Thyroid gland (tissue), 4 donors: Measurements from ENCODE around the gene MYH13. TPM values are rescaled to one million over a fixed set of nuclear protein-coding genes. Genes with fewer than 3 reads are reported as not detected.

Experiments used
- DNase-seq, 2 donors: peaks; one replicate each; pipeline ENCODE4 v3.0.0-alpha.2; 2019
- H3K27ac ChIP-seq, 3 donors: fragments of 200-600 bp; sonication (generic); 1 replicate in 2 of 3; 2 replicates in 1 of 3; pipeline ENCODE4 v1.5.1; 2016 to 2019; ENCODE audit warnings: mild to moderate bottlenecking in 1 of 3, moderate library complexity in 1 of 3
- H3K27me3 ChIP-seq: fragments of 200-600 bp; sonication (generic); one replicate; pipeline ENCODE4 v1.5.1; 2019
- H3K36me3 ChIP-seq, 2 donors: fragments of 200-600 bp; sonication (generic); one replicate each; pipeline ENCODE4 v1.5.1; 2016 to 2019
- H3K4me1 ChIP-seq, 2 donors: fragments of 200-600 bp; sonication (generic); one replicate each; pipeline ENCODE4 v1.5.1; 2017 to 2019
- H3K4me3 ChIP-seq, 3 donors: fragments of 200-600 bp; sonication (generic); replicated peaks in 1 of 3; 1 replicate in 2 of 3; 2 replicates in 1 of 3; pipeline ENCODE4 v1.5.1; 2016; ENCODE audit warnings: mild to moderate bottlenecking in 1 of 3
- H3K9me3 ChIP-seq: fragments of 200-600 bp; sonication (generic); one replicate; pipeline ENCODE4 v1.5.1; 2017
- POLR2A ChIP-seq, 2 donors: fragments of 450-650 bp; IDR thresholded peaks; one replicate each; pipeline ENCODE4 v1.6.1; 2017; ENCODE audit warnings: antibody characterized with exemption in 2 of 2, mild to moderate bottlenecking in 2 of 2, moderate library complexity in 1 of 2
- WGBS, 2 donors: methylation state at CpG; one replicate each; pipeline ENCODE4 v1.1.5; 2017; 5-methylcytosine and 5-hydroxymethylcytosine counted together
- intact Hi-C: fragments of 100-400 bp; cut with DNase I; formaldehyde crosslinking; loops from one replicate; pipeline ENCODE4 v1.15.1; 2023
- total RNA-seq, 4 donors: library from RNA; depleted of rRNA; stranded (reverse); fragments of >200 nt; gene quantifications; one replicate each; pipeline ENCODE4 v1.2.3, GENCODE V29; 2016
- TF ChIP-seq, protein P1 (sequence below), 6 experiments: fragments of 200-600 bp in 3 of 6; fragments of 450-650 bp in 3 of 6; sonication (generic) in 3 of 6; IDR thresholded peaks; one replicate each; pipeline ENCODE4 v1.5.1; 2016 to 2019; ENCODE audit warnings: antibody characterized with exemption in 6 of 6, mild to moderate bottlenecking in 2 of 6, inconsistent platforms in 1 of 6, moderate library complexity in 1 of 6

MYH13 gene
- total RNA-seq, 4 donors from 2014 or later, result not detected

DNA sequence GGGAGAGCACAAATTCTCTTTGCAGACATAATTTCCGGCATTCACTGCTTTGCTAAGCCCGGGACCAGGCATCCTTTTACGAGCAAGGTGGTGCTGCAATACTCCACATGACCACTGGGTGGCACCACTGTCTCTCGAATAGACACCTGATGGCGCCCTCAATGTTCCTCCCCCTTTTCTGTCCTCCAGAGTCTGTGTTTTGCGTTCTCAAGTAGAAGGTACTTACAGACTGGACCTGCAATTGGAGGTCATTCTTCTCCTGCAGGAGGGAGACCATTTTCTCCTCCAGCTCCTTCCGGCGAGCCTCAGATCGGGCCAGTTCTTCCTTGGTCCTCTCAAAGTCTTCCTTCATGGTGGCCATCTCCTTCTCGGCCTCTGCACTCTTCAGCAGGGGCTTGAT, 45.2 kb downstream of the MYH13 start:
- Histone ChIP-seq H3K27ac (no peak overlapping the region), H3K36me3 (no peaks in the 10 kb centered on the region), H3K4me3 (no peak overlapping the region), H3K9me3 (no peaks in the 10 kb centered on the region), H3K27me3 (no peaks in the 10 kb centered on the region), H3K4me1 (no peaks in the 10 kb centered on the region)
- DNase-seq, result peak; percentile 88 to 89
- 34 to 37% methylated on average over 10 of the region's 10 CpGs for WGBS, 2 donors
- no peak for TF ChIP-seq POLR2A (IDR thresholded peaks at IDR 0.05)
- TF ChIP-seq, protein P1, sequence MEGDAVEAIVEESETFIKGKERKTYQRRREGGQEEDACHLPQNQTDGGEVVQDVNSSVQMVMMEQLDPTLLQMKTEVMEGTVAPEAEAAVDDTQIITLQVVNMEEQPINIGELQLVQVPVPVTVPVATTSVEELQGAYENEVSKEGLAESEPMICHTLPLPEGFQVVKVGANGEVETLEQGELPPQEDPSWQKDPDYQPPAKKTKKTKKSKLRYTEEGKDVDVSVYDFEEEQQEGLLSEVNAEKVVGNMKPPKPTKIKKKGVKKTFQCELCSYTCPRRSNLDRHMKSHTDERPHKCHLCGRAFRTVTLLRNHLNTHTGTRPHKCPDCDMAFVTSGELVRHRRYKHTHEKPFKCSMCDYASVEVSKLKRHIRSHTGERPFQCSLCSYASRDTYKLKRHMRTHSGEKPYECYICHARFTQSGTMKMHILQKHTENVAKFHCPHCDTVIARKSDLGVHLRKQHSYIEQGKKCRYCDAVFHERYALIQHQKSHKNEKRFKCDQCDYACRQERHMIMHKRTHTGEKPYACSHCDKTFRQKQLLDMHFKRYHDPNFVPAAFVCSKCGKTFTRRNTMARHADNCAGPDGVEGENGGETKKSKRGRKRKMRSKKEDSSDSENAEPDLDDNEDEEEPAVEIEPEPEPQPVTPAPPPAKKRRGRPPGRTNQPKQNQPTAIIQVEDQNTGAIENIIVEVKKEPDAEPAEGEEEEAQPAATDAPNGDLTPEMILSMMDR (IDR thresholded peaks at IDR 0.05), result peak; percentile 80 to 92 (median 86)
- intact Hi-C loops, result loop anchor here (2.0 kb wide), 1 partner anchor 289 kb away; no protein-coding TSS in a partner anchor

DNA sequence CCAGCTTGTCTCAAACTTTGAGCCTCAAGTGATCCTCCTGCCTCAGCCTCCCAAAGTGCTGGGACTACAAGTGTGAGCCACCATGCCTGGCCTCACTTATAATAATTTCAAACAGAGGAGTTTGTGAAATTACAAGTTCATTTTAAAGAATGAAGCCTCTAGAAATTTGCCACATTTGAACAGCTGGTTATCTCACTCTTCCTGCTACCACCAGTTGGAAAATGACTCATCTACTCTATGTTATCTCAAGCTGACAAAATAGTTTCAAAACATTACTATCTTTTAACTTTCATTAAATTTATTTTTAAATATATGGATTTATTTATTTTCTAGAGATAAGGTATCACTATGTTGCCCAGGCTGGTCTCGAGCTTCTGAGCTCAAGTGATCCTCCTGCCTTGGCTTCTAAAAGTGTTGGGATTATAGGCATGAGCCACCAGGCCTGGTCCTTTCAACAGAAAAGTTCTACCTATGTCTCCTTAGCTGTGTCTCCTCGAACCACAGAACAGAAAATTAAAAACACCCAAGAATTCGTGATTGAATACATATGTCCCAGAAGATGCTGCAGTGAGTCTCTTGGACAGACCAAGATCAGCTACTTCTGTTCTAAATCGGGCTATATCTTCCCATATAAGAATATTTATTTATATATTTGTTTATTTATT, 47.6 kb downstream of the MYH13 start:
- 77 to 91% methylated on average over 4 of the region's 4 CpGs for WGBS, 2 donors
- Histone ChIP-seq H3K27me3 (no peaks in the 10 kb centered on the region), H3K4me1 (no peaks in the 10 kb centered on the region), H3K4me3 (no peak overlapping the region), H3K27ac (no peak overlapping the region), H3K36me3 (no peaks in the 10 kb centered on the region), H3K9me3 (no peaks in the 10 kb centered on the region)
- intact Hi-C loops, result no loop called here
- TF ChIP-seq POLR2A (IDR thresholded peaks at IDR 0.05), result no peak
- TF ChIP-seq, protein P1 (IDR thresholded peaks at IDR 0.05), result no peak
- no peak for DNase-seq

DNA sequence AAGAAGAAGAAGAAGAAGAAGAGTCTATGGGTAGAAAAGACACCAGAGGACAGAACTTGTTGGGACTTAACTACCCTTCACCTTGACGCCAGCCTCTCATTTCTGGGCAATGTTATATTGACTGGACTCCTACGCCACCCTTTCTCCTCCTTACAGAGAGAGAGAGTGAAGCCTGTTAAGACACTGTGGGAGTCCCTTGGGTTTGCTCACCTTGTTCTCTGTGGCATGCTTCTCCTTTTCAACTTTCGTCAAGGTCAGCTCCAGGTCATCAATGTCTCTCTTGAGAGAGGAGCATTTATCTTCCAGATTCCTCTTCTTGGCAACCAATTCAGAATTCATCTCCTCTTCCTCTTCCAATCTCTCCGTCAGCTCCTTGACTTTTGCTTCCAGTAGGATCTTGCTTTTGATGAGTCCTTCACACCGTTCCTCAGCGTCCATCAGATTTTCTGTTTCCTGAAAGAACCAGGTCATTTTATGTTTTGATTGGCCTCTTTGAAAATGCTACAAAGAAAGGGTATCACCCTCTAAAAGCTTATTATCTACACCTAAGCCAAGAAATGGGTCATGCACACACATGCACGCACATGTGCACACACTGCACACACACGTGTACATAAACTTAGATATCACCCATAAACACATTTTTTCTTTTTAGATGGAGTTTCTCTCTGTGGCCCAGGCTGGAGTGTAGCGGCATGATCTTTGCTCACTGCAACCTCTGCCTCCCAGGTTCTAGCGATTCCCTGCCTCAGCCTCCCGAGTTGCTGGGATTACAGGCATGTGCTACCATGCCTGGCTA, 48.8 kb downstream of the MYH13 start:
- 79 to 87% methylated on average over 11 of the region's 11 CpGs for WGBS, 2 donors
- H3K27me3 ChIP-seq, result no peaks in the 10 kb centered on the region
- no peak for DNase-seq
- no peaks in the 10 kb centered on the region for H3K9me3 ChIP-seq
- no peaks in the 10 kb centered on the region for H3K36me3 ChIP-seq
- no peak overlapping the region for H3K4me3 ChIP-seq
- H3K27ac ChIP-seq, result no peak overlapping the region
- no peak for TF ChIP-seq POLR2A (IDR thresholded peaks at IDR 0.05)
- TF ChIP-seq, protein P1 (IDR thresholded peaks at IDR 0.05), result no peak
- H3K4me1 ChIP-seq, result no peaks in the 10 kb centered on the region
- intact Hi-C loops, result no loop called here

DNA sequence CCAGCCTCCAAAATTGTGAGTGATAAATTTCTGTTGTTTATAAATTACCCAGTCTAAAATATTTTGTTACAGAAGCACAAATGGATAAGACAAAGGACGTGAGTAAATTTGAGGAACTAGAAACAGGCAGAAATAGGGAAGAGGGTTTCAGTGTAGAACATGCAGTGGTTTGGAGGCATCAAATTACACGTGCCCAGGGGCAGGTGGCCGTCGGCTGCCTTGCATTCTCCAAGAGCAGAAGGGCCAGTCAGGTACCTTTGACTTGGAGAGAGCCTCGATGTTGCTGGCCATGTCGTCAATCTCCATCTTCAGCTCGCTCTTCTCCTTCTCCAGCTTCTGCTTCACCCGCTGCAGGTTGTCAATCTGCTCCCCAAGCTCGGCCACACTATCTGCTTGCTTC, 54.3 kb downstream of the MYH13 start:
- no peaks in the 10 kb centered on the region for H3K9me3 ChIP-seq
- H3K4me1 ChIP-seq, result peaks cover 0 to 4% of the 10 kb centered on the region in 2 donors
- intact Hi-C loops, result loop anchor here (5.0 kb wide), 1 partner anchor 304 kb away; no protein-coding TSS in a partner anchor
- no peak overlapping the region for H3K27ac ChIP-seq
- TF ChIP-seq, protein P1 (IDR thresholded peaks at IDR 0.05), result no peak
- no peak for TF ChIP-seq POLR2A (IDR thresholded peaks at IDR 0.05)
- no peak for DNase-seq
- 62 to 65% methylated on average over 9 of the region's 9 CpGs for WGBS, 2 donors
- H3K4me3 ChIP-seq, result no peak overlapping the region
- no peaks in the 10 kb centered on the region for H3K27me3 ChIP-seq
- H3K36me3 ChIP-seq, result no peaks in the 10 kb centered on the region

DNA sequence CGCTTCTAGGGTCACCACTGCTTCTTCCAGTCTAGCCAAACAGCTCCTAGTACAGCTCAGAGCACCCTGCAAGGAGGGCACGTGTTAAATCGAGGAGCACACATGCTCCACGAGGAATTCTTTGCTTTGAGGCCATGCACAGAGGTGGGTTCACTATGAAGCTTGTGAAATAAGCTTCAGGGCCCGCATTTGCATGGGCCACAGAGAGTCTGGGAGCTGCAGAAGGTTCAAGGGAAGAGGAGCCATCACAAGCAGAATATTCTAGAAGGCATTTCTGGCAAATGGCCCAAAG, 55.3 kb downstream of the MYH13 start:
- TF ChIP-seq POLR2A (IDR thresholded peaks at IDR 0.05), result no peak
- TF ChIP-seq, protein P1 (IDR thresholded peaks at IDR 0.05), result no peak
- Histone ChIP-seq H3K36me3 (no peaks in the 10 kb centered on the region), H3K4me1 (peaks cover 0 to 4% of the 10 kb centered on the region in 2 donors), H3K9me3 (no peaks in the 10 kb centered on the region), H3K4me3 (no peak overlapping the region), H3K27me3 (no peaks in the 10 kb centered on the region), H3K27ac (no peak overlapping the region)
- 80 to 82% methylated on average over 5 of the region's 5 CpGs for WGBS, 2 donors
- intact Hi-C loops, result loop anchor here (5.0 kb wide), 1 partner anchor 305 kb away; no protein-coding TSS in a partner anchor
- no peak for DNase-seq
